NT2/D1 (cell line): Measurements from ENCODE around the gene FAM169A.

Experiments
- SUZ12 ChIP-seq: IDR thresholded peaks from 2 replicates; pipeline ENCODE4 v1.6.1; 2011; ENCODE audit not compliant: insufficient read length, insufficient read depth; ENCODE audit errors: extremely low read depth
- YY1 ChIP-seq: IDR thresholded peaks from 2 replicates; pipeline ENCODE4 v1.6.1; 2011; ENCODE audit not compliant: insufficient read length, insufficient read depth
- ZNF274 ChIP-seq: IDR thresholded peaks from 2 replicates; pipeline ENCODE4 v1.6.1; 2011; ENCODE audit warnings: mild to moderate bottlenecking, low read depth, low read length

- TF ChIP-seq ZNF274 (no peak), YY1 (no peak), SUZ12 (no peak)
Observed at GRCh38 chr5:74864823-74865222, 1.4 kb downstream of the FAM169A start.
